GM18951 (cell line): ENCODE measurements around the gene NACC1.

Experiments
- POLR2A ChIP-seq: IDR thresholded peaks from 4 replicates; pipeline ENCODE4 v1.6.1; 2011; ENCODE audit warnings: mild to moderate bottlenecking; ENCODE audit not compliant: insufficient read length, insufficient read depth; ENCODE audit errors: extremely low read depth
- in situ Hi-C: fragments of 300-500 bp; cut with MboI; formaldehyde crosslinking; loops from one replicate; pipeline ENCODE4 v1.12.0; 2022; ENCODE audit warnings: low sequenced_read_pairs, mixed read lengths, inconsistent platforms; ENCODE audit not compliant: unreplicated experiment

The NACC1 gene

DNA sequence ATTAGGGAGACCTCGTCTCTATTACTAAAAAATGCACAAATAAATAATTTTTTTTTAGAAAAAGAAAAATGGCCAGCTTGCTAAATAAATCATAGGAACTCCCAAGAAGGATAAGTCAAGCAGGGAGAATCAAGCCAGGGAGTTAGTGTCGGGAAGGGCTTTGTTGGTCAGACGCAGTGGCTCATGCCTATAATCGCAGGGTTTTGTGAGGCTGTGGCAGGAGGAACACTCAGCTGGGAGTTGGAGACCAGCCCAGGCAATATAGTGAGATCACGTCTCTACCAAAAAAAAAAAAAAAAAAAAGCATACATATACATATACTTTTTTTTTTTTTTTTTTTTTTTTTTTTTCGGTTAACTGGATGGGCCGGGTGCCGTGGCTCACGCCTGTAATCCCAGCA lies 9.0 kb downstream of the NACC1 start:
- no peak for TF ChIP-seq POLR2A
- in situ Hi-C loops = no loop called here

GRCh38 chr19:13127811-13128575 lies 9.9 kb downstream of the NACC1 start:
- in situ Hi-C loops = no loop called here
- TF ChIP-seq POLR2A = no peak

DNA sequence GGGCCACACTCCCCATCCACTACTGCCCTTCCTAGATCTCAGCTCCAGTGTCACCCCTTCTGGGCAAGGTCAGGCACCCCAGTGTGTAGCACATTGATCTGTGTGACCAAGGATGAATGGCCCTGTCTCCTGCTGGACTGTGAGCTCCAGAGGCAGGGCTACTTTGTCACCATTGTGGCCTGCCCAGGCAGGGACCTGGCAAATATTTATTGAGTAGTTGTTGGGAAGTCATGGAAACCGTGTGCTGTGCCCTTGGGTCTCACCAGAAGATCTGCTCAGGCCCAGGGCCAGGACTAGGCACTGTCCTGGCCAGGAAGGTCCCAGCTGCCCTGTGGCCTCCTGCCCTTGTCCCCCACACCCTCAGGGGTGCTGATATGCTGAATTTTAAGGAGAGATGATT lies 10.5 kb downstream of the NACC1 start:
- in situ Hi-C loops = no loop called here
- no peak for TF ChIP-seq POLR2A

DNA sequence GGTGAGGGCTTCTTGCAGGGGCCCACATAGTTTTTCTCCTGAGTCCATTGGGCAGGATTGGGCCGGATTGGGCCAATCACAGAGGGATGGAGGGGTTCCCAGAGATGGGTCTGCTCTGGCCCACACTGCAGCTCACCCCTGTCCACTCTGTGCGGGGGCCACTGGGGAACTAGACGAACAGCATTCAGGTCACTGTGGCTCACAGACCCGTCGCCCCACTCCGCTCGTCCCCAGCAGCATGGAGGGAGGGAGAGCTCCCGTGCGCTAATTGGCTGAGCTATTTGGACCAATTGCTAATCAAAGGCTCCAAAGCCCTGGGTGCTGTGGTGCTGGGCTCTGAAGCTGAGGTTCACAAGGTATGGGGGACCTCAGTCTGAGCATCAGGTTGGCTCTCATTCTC lies 11.3 kb downstream of the NACC1 start:
- TF ChIP-seq POLR2A = no peak
- in situ Hi-C loops = no loop called here

- in situ Hi-C loops = no loop called here
- TF ChIP-seq POLR2A = no peak
Measured at GRCh38 chr19:13130886-13131490, 12.9 kb downstream of the NACC1 start.

DNA sequence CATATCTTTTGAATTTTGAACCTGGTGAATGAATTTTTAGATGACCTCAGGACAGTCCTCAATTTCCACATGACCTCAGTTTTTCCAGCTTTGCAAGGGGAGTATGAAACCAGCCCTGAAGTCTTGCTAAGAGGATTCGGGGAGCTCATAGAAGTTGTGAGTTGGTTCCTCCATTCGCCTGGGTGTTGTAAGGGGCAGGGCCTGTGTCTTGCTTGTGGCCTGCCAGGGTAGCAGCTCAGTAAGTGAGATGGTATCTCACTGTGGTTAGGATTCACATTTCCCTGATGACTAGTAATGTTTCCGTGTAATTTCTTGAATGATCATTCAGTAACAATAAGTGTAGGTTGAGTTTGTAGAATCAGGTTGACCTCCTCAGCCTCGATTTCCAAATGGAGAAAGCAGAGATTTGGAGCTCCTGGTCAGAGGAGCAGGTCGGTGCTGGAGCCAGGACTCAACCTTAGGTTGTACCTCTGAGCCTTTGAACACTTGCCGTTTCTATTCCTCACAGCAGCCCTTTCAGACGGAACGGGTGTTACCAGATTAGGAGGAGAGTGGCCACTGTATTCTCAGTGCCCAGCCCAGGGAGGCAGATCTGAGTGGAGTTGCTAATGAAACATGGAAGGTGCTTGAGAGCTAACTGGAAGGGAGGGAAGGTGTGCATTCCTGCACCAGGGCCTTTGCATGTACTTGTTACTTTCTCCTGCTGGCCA lies 14.6 kb downstream of the NACC1 start:
- in situ Hi-C loops = no loop called here

GRCh38 chr19:13133241-13133870 lies 15.3 kb downstream of the NACC1 start:
- in situ Hi-C loops = no loop called here
- TF ChIP-seq POLR2A = no peak

More for the DNA sequence above, 14.6 kb downstream of the NACC1 start:
- no peak for TF ChIP-seq POLR2A

GRCh38 chr19:13134626-13135025 lies 16.6 kb downstream of the NACC1 start:
- in situ Hi-C loops = no loop called here
- no peak for TF ChIP-seq POLR2A

DNA sequence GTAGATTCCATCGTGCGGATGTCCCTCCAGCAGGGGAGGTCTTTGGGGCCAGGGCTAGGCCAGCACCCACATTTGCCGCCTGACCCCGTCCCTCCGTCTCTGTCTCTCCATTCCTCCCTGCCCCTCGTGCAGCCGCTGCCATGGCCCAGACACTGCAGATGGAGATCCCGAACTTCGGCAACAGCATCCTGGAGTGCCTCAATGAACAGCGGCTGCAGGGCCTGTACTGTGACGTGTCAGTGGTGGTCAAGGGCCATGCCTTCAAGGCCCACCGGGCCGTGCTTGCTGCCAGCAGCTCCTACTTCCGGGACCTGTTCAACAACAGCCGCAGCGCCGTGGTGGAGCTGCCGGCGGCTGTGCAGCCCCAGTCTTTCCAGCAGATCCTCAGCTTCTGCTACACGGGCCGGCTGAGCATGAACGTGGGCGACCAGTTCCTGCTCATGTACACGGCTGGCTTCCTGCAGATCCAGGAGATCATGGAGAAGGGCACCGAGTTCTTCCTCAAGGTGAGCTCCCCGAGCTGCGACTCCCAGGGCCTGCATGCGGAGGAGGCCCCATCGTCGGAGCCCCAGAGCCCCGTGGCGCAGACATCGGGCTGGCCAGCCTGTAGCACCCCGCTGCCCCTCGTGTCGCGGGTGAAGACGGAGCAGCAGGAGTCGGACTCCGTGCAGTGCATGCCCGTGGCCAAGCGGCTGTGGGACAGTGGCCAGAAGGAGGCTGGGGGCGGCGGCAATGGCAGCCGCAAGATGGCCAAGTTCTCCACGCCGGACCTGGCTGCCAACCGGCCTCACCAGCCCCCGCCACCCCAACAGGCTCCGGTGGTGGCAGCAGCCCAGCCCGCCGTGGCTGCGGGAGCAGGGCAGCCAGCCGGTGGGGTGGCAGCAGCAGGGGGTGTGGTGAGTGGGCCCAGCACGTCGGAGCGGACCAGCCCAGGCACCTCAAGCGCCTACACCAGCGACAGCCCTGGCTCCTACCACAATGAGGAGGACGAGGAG lies 17.3 kb downstream of the NACC1 start:
- no peak for TF ChIP-seq POLR2A
- in situ Hi-C loops = no loop called here

- no peak for TF ChIP-seq POLR2A
- in situ Hi-C loops = no loop called here
Measured at GRCh38 chr19:13137290-13137794, 19.3 kb downstream of the NACC1 start.

- no peak for TF ChIP-seq POLR2A
- in situ Hi-C loops = no loop called here
Measured at GRCh38 chr19:13138171-13138915, 20.3 kb downstream of the NACC1 start.

DNA sequence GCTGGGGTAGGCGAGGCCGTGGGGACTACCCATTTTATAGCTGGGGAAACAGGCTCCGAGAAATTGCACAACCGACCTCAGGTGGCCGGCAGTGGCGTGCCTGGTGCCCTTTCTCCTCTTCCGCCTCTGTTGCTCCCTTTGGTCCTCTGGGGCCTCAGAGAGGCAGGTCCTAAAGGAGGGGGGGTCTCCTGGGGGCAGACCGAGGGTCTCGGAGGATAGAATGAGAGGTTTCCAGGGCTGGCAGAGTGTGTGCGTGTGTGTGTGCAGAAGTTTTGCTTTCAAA lies 20.8 kb downstream of the NACC1 start:
- in situ Hi-C loops = no loop called here
- TF ChIP-seq POLR2A = no peak
